HG02678 (cell line): ENCODE data around the gene HABP2.

Experiments
- ATAC-seq: cut with Tn5 transposase; IDR thresholded peaks from one replicate; pipeline ENCODE4 v1.9.1; 2021; ENCODE audit warnings: mild to moderate bottlenecking, moderate library complexity; ENCODE audit not compliant: unreplicated experiment

Gene HABP2

DNA sequence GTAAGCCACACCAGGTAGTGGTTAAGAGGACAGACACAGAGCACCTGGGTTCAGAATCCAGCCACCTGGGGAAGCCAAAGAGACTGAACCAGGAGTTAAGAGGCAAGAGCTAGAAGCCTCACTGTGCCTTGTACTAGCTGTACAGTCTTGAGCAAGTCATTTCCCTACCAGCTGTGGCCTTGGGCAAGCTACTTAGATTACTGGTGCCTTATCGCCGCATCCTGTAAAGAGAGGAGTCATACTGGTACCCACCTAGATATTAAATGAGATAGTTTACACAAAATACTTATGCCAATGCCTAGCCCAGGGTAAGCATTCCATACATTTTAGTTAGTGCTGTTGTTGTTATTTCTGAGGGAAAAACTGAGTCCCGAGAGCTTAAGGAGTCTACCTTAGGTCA is 47.7 kb downstream of the HABP2 start:
- no peak for ATAC-seq

GRCh38 chr10:113603057-113603777 is 50.4 kb downstream of the HABP2 start:
- ATAC-seq, result no peak

DNA sequence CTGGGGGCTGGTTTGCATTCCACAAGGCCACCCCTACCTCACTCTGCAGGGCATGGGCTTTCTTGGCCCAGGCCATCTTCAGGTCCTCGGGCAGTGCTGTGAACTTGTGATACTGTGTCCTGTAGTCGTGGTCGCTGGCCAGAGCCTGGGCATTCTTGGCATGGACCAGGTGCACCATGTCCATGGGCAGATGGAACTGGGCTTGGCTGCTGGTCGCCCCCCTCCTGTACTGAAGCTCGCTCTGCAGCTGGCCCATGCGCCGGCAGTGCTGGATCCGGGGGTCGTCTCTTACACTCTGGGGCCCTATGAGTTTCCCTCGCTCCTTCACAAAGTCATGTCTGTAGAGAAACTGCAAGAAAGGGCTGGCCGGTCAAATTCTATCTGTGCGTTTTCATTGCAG is 51.7 kb downstream of the HABP2 start:
- ATAC-seq, result no peak

GRCh38 chr10:113605268-113605978 is 52.6 kb downstream of the HABP2 start:
- ATAC-seq, result no peak

GRCh38 chr10:113609704-113610108 is 56.9 kb downstream of the HABP2 start:
- ATAC-seq, result no peak

DNA sequence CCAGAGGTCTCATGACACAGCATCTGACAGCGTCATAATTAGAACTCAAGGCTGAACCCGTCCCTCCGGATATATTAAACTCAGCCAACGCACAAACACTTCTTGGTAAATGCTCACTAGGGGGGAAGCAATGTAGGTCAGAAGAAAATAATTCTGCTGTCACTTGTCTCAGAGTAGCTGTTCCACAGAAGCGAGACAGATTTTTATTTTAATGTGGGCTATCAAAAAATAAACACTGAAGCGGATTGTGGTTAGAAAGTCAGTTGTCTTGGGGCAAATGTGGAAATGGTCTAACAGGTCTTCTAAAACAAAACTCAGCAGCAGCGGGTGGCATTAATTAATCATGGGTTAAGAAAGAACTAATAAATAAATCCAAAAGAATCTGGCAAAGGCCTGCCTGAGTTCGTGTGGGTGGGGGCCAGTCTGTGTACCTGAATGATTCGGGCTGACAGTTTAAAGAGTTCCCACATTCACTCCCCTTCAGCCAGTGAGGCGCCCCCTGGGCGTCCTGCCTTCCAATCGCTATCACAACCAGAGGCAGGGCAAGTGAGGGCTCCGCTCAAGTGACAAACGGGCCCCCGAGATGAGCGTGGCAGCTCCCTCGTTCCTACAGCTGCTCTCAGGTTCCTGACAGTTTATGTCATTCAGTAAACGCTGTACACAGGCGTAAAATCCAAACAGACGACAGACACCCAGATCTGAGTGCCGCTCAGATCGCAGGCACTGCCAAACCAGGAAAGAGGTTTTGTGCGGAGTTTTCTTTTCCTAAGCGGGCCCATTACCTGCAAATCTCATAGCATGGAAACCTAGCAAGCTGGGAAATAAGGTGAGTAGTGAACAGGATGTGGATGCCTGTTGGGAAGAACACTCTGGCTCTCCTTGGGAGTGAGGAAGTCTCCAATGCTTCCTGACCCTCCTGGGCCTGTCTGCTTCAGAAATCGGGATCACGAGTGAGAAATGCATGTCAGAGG is 58.1 kb downstream of the HABP2 start:
- ATAC-seq, result no peak

- ATAC-seq, result no peak
These were observed 59.3 kb downstream of the HABP2 start for GRCh38 chr10:113612154-113612553.

DNA sequence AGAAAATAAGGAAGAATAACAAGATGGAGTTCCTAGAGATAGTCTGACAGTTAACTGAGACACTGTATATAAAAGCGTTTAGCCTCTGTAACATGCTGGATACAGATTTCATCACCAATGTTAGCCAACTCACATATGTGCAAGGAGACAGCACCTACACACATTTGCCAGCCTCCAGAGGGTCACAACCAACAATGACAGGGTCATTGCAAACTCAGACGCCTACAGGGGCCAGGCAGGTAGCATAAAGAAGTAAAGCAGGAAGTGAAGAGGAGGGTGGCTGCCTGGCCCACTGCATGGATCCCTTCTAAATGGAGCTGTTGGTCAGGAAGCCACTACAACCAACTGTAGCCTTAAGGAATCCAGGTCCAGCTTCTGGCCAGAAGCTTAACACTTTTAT is 60.6 kb downstream of the HABP2 start:
- no peak for ATAC-seq

- no peak for ATAC-seq
These were observed 61.3 kb downstream of the HABP2 start for GRCh38 chr10:113613977-113614690.

- no peak for ATAC-seq
These were observed 63.6 kb downstream of the HABP2 start for GRCh38 chr10:113616244-113617074.

DNA sequence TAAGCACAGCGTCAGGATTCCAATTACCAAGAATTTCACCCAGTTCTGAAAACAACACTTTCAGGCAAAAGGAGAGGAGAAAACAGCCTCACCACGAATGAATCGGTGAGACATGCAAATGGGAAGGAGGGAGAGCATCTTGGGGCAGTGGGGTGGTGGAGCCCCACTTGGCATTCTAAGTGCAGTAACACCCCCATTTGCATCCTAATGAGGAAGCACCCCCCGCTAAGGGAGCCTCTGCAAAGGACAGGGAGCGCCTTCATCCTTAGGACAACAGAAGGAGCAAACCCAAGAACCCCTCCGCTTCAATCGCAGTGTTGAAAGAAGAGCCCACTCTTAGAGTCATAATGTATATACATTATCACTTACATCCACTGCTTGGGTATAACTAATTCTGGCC is 64.2 kb downstream of the HABP2 start:
- no peak for ATAC-seq

DNA sequence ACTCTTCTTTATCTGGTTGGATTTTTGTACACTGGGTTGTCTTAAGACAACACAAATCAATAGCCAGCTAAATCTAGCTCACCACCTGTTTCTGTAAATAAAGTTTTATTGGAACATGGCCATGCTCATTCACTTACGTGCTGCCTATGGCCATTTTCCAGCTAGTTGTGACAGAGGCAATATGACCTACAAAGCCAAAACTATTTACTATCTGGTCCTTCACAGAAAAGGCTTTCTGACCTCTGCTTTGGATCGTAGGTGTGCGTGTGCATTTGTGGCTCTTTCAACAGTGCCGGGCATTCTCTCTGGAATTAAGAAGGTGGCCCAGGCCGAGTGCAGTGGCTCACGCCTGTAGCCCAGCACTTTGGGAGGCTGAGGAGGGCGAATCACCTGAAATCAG is 65.5 kb downstream of the HABP2 start:
- ATAC-seq, result no peak

DNA sequence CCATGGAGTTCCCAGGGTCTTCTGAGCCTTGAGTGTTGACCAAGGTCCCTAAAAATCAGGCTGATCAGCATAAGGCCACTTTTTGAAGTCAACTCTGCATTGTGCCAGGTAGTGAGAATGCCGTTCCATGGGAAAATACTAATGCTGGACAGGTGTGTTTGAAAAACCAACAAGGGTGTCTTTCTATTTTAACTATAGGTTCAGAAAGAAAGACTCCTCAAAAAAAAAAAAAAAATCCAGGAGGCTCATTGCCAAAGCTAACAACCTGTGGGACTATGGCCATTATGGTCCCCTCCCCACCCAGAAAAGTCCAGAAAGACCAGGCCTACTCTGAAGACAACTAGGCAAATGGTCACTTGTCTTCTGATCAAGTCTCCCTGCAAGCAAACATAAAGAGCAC is 66.5 kb downstream of the HABP2 start:
- no peak for ATAC-seq

- ATAC-seq, result no peak
These were observed 67.7 kb downstream of the HABP2 start for GRCh38 chr10:113620511-113620910.

DNA sequence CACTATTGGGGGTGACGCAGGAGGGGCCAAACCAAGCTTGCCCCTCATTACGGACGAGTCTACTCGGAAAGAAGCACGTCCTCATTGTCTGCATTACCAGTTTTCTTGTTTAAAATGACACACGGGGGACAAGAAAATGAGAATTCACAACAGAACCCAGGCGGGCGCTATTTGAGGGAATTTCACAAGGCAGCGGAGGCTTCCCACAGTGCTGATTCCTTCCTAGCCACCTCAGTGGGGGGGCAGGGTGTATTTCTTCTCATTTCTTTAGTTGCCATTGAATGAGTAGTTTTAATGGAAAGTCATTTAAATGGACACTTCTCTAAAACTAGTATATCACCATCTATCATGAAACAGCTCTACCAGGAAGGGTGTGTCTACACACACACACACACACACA is 68.1 kb downstream of the HABP2 start:
- ATAC-seq, result no peak

DNA sequence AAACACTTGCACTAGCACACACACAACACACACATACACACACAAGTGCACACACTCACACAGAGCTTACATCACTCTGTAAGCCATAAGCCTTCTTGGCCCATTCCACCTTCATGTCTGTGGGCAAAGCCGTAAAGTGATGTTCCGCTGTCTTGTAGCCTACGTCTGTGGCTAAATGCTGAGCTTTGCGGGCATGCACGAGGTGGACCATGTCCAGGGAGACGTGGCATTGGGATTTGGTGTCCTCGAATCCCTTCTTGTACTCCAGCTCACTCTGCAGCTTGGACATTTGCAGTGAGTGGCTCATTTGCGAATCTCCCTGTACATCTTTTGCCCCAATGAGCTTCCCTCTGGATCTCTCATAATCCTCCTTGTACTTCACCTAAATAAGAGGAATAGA is 68.9 kb downstream of the HABP2 start:
- no peak for ATAC-seq

DNA sequence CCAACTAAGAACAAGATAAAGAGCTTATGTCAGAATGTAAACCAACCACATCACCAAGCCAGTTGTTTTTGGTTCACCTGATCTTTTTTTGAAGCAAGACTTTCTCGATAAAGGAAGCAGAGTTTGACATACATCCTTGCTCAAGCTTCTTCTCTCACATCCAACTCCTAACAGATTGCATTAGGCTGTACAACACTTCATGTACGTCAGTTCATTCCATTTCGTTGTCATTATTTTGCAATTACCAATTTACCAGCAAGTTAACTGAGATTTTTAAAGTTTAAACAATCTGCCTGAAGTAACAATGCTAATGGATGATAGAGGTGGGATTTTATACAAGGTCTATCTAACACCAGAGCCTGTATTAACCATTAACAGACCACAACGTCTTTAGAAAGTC is 70.0 kb downstream of the HABP2 start:
- no peak for ATAC-seq

DNA sequence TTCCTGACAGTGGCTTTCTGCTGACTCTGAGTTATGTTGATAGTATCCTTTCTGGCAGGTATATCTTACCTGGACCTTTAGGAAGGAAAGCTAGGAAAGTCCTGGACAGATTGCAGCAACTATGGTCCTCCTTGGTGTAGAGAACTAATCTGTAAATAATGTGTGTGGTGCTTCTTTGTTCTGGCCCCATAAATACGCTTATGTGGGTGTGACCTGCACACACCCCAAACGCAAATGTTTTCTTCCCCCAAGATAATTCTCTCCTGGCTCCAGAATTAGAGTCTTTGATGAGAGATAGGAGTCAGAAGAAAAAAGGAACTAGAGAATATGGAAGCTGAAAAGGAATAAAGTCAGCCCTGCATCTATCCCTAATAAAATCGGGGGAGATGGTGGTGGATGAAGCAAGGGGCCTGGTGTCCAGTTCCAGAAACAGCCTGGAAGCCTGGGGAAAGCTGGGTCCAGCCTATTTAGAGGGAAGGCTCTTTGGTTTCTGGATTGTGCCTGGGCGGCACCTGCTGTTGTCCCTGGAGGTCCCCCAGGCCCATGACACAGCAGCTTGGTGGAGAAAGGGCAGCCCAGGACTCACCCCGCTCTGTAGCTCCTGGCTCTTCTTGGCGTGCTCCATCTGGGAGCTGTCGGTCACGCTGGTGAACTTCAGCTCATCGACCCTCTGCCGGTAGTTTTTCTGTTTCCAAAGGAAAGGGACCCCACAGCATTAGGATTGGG is 72.8 kb downstream of the HABP2 start:
- ATAC-seq, result no peak

DNA sequence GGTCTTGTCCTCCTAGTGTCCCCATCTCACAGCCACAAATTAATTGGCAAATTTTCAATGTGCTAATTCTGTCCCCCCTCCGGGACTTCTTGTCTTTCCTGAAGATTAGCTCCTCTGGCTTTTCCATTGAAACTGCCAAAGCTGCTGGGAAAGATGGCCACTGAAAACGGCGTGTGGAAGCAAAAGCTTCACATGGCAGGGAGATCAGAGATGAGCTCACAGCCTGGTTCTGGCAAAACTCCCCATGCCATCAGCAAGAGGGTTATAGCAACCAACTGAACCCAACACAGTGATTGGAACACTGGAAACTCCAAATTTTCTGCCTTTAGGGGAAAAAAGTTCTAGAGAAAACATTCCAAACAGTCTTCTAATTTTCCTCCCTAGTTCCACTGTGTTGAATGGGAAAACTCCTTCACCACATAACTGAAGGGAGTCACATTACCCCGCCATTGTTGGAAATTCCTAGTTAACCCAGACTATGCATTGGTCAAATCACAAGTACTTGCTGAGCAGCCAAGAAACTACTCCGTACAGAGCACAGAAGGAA is 74.0 kb downstream of the HABP2 start:
- ATAC-seq, result no peak
